Kidney epithelial cell (primary cell): Measurements from ENCODE around the gene RASSF5. TPM values are rescaled to one million over a fixed set of nuclear protein-coding genes. Genes with fewer than 3 reads are reported as not detected.

Source experiments
- DNase-seq: peaks from one replicate; pipeline ENCODE4 v3.0.0-alpha.2; 2010; ENCODE audit warnings: low read depth
- H3K27me3 ChIP-seq: 2 replicates; pipeline ENCODE4 v1.6.0; 2011; ENCODE audit warnings: low read length; ENCODE audit not compliant: control insufficient read depth, insufficient read depth
- H3K36me3 ChIP-seq: 2 replicates; pipeline ENCODE4 v1.5.1; 2011; ENCODE audit warnings: low read length; ENCODE audit not compliant: control insufficient read depth, insufficient read depth
- H3K4me3 ChIP-seq: 2 replicates; pipeline ENCODE4 v1.5.1; 2011; ENCODE audit warnings: low read depth, mild to moderate bottlenecking, control low read depth, low read length
- CTCF ChIP-seq: IDR thresholded peaks from 2 replicates; pipeline ENCODE4 v1.5.1; 2011; ENCODE audit warnings: mild to moderate bottlenecking, moderate library complexity, low read length, control low read depth, inconsistent platforms; ENCODE audit not compliant: insufficient read depth, poor library complexity, severe bottlenecking
- total RNA-seq: library from RNA; depleted of rRNA; stranded (reverse); fragments of >200 nt; gene quantifications from 2 replicates; pipeline ENCODE4 v1.2.3, GENCODE V29; 2015

The RASSF5 gene
- total RNA-seq, 1 donor from 2014 or later: 4.2 TPM

GRCh38 chr1:206560007-206560716, 52.8 kb downstream of the RASSF5 start:
- no peak overlapping the region for H3K4me3 ChIP-seq
- no peak for DNase-seq
- no peaks in the 10 kb centered on the region for H3K36me3 ChIP-seq
- TF ChIP-seq CTCF: no peak
- H3K27me3 ChIP-seq: no peaks in the 10 kb centered on the region

GRCh38 chr1:206563367-206564207, 56.3 kb downstream of the RASSF5 start:
- no peak overlapping the region for H3K4me3 ChIP-seq
- no peak for TF ChIP-seq CTCF
- DNase-seq: no peak
- H3K36me3 ChIP-seq: no peaks in the 10 kb centered on the region
- H3K27me3 ChIP-seq: no peaks in the 10 kb centered on the region

GRCh38 chr1:206565995-206566394, 58.7 kb downstream of the RASSF5 start:
- H3K36me3 ChIP-seq: no peaks in the 10 kb centered on the region
- DNase-seq: no peak
- H3K27me3 ChIP-seq: no peaks in the 10 kb centered on the region
- H3K4me3 ChIP-seq: no peak overlapping the region
- TF ChIP-seq CTCF: no peak

GRCh38 chr1:206566999-206567398, 59.7 kb downstream of the RASSF5 start:
- Histone ChIP-seq H3K4me3 (no peak overlapping the region), H3K36me3 (no peaks in the 10 kb centered on the region), H3K27me3 (no peaks in the 10 kb centered on the region)
- DNase-seq: no peak
- no peak for TF ChIP-seq CTCF

GRCh38 chr1:206568256-206568655, 60.9 kb downstream of the RASSF5 start:
- no peak for DNase-seq
- Histone ChIP-seq H3K4me3 (no peak overlapping the region), H3K27me3 (no peaks in the 10 kb centered on the region), H3K36me3 (no peaks in the 10 kb centered on the region)
- no peak for TF ChIP-seq CTCF
